A549 (cell line): Measurements from ENCODE around the gene AP3B1. TPM values are rescaled to one million over a fixed set of nuclear protein-coding genes. Genes with fewer than 3 reads are reported as not detected.

Source experiments
- ATAC-seq, 2 experiments: fragments of 200-7000 bp in 1 of 2; fragments of >200 bp in 1 of 2; cut with Nextera tagmentation in 1 of 2; cut with Tn5 transposase in 1 of 2; 3 replicates each; pipeline versions ENCODE4 v1.8.0 to v1.9.1; 2018 to 2020; ENCODE audit warnings: mild to moderate bottlenecking in 1 of 2, moderate library complexity in 1 of 2
- CTCF ChIA-PET: fragments of 300-600 bp; sonication (Branson Sonifier 250); formaldehyde crosslinking; extraction: SDS; loops from one replicate; lab custom pipeline; 2021; ENCODE audit warnings: antibody characterized with exemption, inconsistent platforms; lab: Yijun Ruan, JAX
- POLR2A ChIA-PET: fragments of 350-600 bp; formaldehyde crosslinking; extraction: SDS; loops from one replicate; lab custom pipeline; 2021; ENCODE audit warnings: antibody characterized with exemption, inconsistent platforms; lab: Yijun Ruan, JAX
- DNase-seq, 2 experiments: peaks; one replicate each; pipeline versions ENCODE4 v3.0.0 to v3.0.0-alpha.2; 2011 to 2016; ENCODE audit warnings: low read depth in 1 of 2, low spot score in 1 of 2
- FAIRE-seq: peaks from 2 replicates; lab custom pipeline; 2011; peaks lifted over from hg19 to GRCh38; lab: Jason Lieb, UNC
- H3K27ac ChIP-seq, 2 experiments: fragments of >200 bp; sonication (Bioruptor Twin); formaldehyde crosslinking; 3 replicates each; pipeline ENCODE4 v1.5.1; 2016 to 2017
- H3K4me1 ChIP-seq: fragments of >200 bp; sonication (Bioruptor Twin); formaldehyde crosslinking; 3 replicates; pipeline ENCODE4 v1.6.1; 2016
- H3K4me2 ChIP-seq: fragments of >200 bp; sonication (Bioruptor Twin); formaldehyde crosslinking; 3 replicates; pipeline ENCODE4 v1.6.1; 2016
- H3K4me3 ChIP-seq: fragments of >200 bp; sonication (Bioruptor Twin); formaldehyde crosslinking; 3 replicates; pipeline ENCODE4 v1.5.1; 2016
- H3K9me3 ChIP-seq: fragments of >200 bp; sonication (Bioruptor Twin); formaldehyde crosslinking; 3 replicates; pipeline ENCODE4 v1.6.1; 2016
- BHLHE40 ChIP-seq: IDR thresholded peaks from 2 replicates; pipeline ENCODE4 v1.6.1; 2012; ENCODE audit warnings: low read depth, low read length, inconsistent platforms
- CBX8 ChIP-seq: fragments of 200-600 bp; sonication (generic); IDR thresholded peaks from 2 replicates; pipeline ENCODE4 v1.6.1; 2016
- CEBPB ChIP-seq, 2 experiments: fragments of >200 bp in 1 of 2; sonication (Bioruptor Twin) in 1 of 2; formaldehyde crosslinking in 1 of 2; IDR thresholded peaks; 2 replicates each; pipeline ENCODE4 v1.6.1; 2012 to 2016
- EHMT2 ChIP-seq: fragments of 200-600 bp; sonication (generic); IDR thresholded peaks from 2 replicates; pipeline ENCODE4 v1.6.1; 2016; ENCODE audit warnings: antibody characterized with exemption, low read depth, mild to moderate bottlenecking, moderate library complexity
- EP300 ChIP-seq, 2 experiments: fragments of >200 bp; sonication (Bioruptor Twin); formaldehyde crosslinking; IDR thresholded peaks; 2 replicates in 1 of 2; 3 replicates in 1 of 2; pipeline ENCODE4 v1.6.1; 2016 to 2017
- FOSB ChIP-seq: fragments of 250-450 bp; sonication (Bioruptor Pico); IDR thresholded peaks from 2 replicates; pipeline ENCODE4 v1.5.0; 2020; ENCODE audit warnings: mild to moderate bottlenecking, moderate library complexity
- FOSL2 ChIP-seq, 2 experiments: fragments of 450-650 bp in 1 of 2; fragments of >200 bp in 1 of 2; sonication (Bioruptor Twin) in 1 of 2; formaldehyde crosslinking; IDR thresholded peaks; 2 replicates each; pipeline versions ENCODE4 v1.5.0 to v1.6.1; 2016 to 2020; ENCODE audit warnings: mild to moderate bottlenecking in 1 of 2, moderate library complexity in 1 of 2
- FOXS1 ChIP-seq: fragments of 250-450 bp; sonication (Bioruptor Pico); IDR thresholded peaks from 2 replicates; pipeline ENCODE4 v1.5.0; 2020; ENCODE audit warnings: mild to moderate bottlenecking, moderate library complexity
- GATA3 ChIP-seq: IDR thresholded peaks from 2 replicates; pipeline ENCODE4 v1.6.1; 2012; ENCODE audit warnings: borderline replicate concordance
- HOXA7 ChIP-seq: fragments of 250-450 bp; sonication (Bioruptor Pico); IDR thresholded peaks from 2 replicates; pipeline ENCODE4 v1.5.0; 2020; ENCODE audit warnings: mild to moderate bottlenecking, moderate library complexity
- HOXB13 ChIP-seq: fragments of 250-450 bp; sonication (Bioruptor Pico); IDR thresholded peaks from 2 replicates; pipeline ENCODE4 v1.5.0; 2020; ENCODE audit warnings: low read depth, mild to moderate bottlenecking, moderate library complexity
- HOXB5 ChIP-seq: fragments of 250-450 bp; sonication (Bioruptor Pico); IDR thresholded peaks from 2 replicates; pipeline ENCODE4 v1.5.0; 2020; ENCODE audit warnings: mild to moderate bottlenecking, moderate library complexity
- JUN ChIP-seq, 2 experiments: fragments of >200 bp; sonication (Bioruptor Twin); formaldehyde crosslinking; IDR thresholded peaks; 2 replicates in 1 of 2; 3 replicates in 1 of 2; pipeline ENCODE4 v1.6.1; 2016 to 2017
- KDM5A ChIP-seq: fragments of 200-600 bp; sonication (generic); IDR thresholded peaks from 2 replicates; pipeline ENCODE4 v1.6.1; 2016; ENCODE audit warnings: antibody characterized with exemption, mild to moderate bottlenecking
- MYC ChIP-seq: IDR thresholded peaks from 2 replicates; pipeline ENCODE4 v1.6.1; 2012; ENCODE audit warnings: mild to moderate bottlenecking, inconsistent platforms, low read length, improper control_type of control experiment, borderline replicate concordance
- NFE2L2 ChIP-seq: fragments of 150-350 bp; conservative IDR thresholded peaks from 2 replicates; pipeline ENCODE4 v1.6.1; 2014; ENCODE audit warnings: low read length
- NR3C1 ChIP-seq: fragments of >200 bp; sonication (Bioruptor Twin); formaldehyde crosslinking; IDR thresholded peaks from 3 replicates; pipeline ENCODE4 v1.6.1; 2017
- PHF8 ChIP-seq: fragments of 200-600 bp; sonication (generic); IDR thresholded peaks from 2 replicates; pipeline ENCODE4 v1.6.1; 2016; ENCODE audit warnings: low read depth, mild to moderate bottlenecking, antibody characterized with exemption, moderate library complexity, borderline replicate concordance
- RAD21 ChIP-seq, 2 experiments: fragments of >200 bp in 1 of 2; sonication (Bioruptor Twin) in 1 of 2; formaldehyde crosslinking in 1 of 2; IDR thresholded peaks in 1 of 2; conservative IDR thresholded peaks in 1 of 2; 2 replicates in 1 of 2; 3 replicates in 1 of 2; pipeline ENCODE4 v1.6.1; 2012 to 2018; ENCODE audit warnings: inconsistent platforms in 1 of 2
- RARB ChIP-seq: fragments of 250-450 bp; sonication (Bioruptor Pico); IDR thresholded peaks from 2 replicates; pipeline ENCODE4 v1.8.0; 2021; ENCODE audit warnings: mild to moderate bottlenecking, moderate library complexity
- RNF2 ChIP-seq: fragments of 200-600 bp; sonication (generic); IDR thresholded peaks from 2 replicates; pipeline ENCODE4 v1.6.1; 2016; ENCODE audit warnings: low read depth, mild to moderate bottlenecking, antibody characterized with exemption, moderate library complexity, borderline replicate concordance
- SREBF2 ChIP-seq: fragments of 450-650 bp; IDR thresholded peaks from 2 replicates; pipeline ENCODE4 v1.6.1; 2014; ENCODE audit warnings: mild to moderate bottlenecking, moderate library complexity
- TP53 ChIP-seq: fragments of 250-450 bp; sonication (Bioruptor Pico); IDR thresholded peaks from 2 replicates; pipeline ENCODE4 v1.5.0; 2021; ENCODE audit warnings: mild to moderate bottlenecking, moderate library complexity
- ZC3H11A ChIP-seq: fragments of 450-650 bp; IDR thresholded peaks from 2 replicates; pipeline ENCODE4 v1.6.1; 2014; ENCODE audit warnings: antibody characterized with exemption, mild to moderate bottlenecking
- WGBS: methylation state at CpG from one replicate; pipeline ENCODE4 v1.1.6; 2017; ENCODE audit errors: missing lambda C conversion rate; 5-methylcytosine and 5-hydroxymethylcytosine counted together
- polyA plus RNA-seq, 4 experiments: library from polyadenylated mRNA; depleted of rRNA in 3 of 4; stranded (reverse); fragments of >200 nt; fragmentation: RNase III in 1 of 4; extraction: RNeasy Plus Mini Kit Qiagen cat#74134 plus additional on column Dnase treatment in 1 of 4; gene quantifications; 2 replicates in 3 of 4; 3 replicates in 1 of 4; pipeline ENCODE4 v1.2.3, GENCODE V29; 2011 to 2017
- TF ChIP-seq, protein P1 (sequence below): fragments of 150-350 bp; IDR thresholded peaks from 2 replicates; pipeline ENCODE4 v1.6.1; 2014; ENCODE audit warnings: low read depth, mild to moderate bottlenecking, low read length
- TF ChIP-seq, protein P2 (sequence below): IDR thresholded peaks from 2 replicates; pipeline ENCODE4 v1.6.1; 2012
- TF ChIP-seq, protein P3 (sequence below): fragments of >200 bp; sonication (Bioruptor Twin); formaldehyde crosslinking; IDR thresholded peaks from 3 replicates; pipeline ENCODE4 v1.6.1; 2016
- TF ChIP-seq, protein P4 (sequence below): IDR thresholded peaks from 2 replicates; pipeline ENCODE4 v1.6.1; 2012
- TF ChIP-seq, protein P5 (sequence below): fragments of >200 bp; sonication (Bioruptor Twin); formaldehyde crosslinking; IDR thresholded peaks from 2 replicates; pipeline ENCODE4 v1.6.1; 2016

AP3B1 gene
- polyA plus RNA-seq, 2 of the 4 experiments (the other 2 are of a cell fraction) = 52.4 to 70.5 TPM

DNA sequence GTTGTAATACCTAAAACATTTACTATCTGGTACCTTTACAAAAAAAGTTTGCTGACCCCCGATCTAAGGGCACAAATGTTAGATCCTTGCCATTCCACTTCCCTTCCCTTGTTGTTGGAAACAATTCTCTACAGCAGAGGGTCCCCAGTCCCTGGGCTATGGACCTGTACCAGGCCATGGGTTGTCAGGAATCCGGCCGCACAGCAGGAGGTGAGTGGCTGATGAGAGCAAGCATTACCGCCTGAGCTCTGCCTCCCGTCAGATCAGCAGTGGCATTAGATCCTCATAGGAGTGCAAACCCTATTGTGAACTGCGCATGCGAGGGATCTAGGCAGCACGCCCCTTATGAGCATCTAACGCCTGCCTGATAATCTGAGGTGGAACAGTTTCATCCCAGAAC, 248.5 kb downstream of the AP3B1 start:
- H3K4me1 ChIP-seq = peaks cover 4% of the 10 kb centered on the region; the same call in 2 of the 3 replicates
- no peak overlapping the region for H3K4me3 ChIP-seq
- WGBS = 89% methylated on average over 9 of the region's 9 CpGs
- no peak overlapping the region for H3K4me2 ChIP-seq
- POLR2A ChIA-PET = no interaction called here
- no peaks in the 10 kb centered on the region for H3K9me3 ChIP-seq
- CTCF ChIA-PET = no interaction called here
- FAIRE-seq = no peak
- H3K27ac ChIP-seq = no peak overlapping the region
- no peak for ATAC-seq
- TF ChIP-seq RNF2 = no peak
- no peak for TF ChIP-seq ZC3H11A
- no peak for TF ChIP-seq PHF8
- TF ChIP-seq, protein P1, sequence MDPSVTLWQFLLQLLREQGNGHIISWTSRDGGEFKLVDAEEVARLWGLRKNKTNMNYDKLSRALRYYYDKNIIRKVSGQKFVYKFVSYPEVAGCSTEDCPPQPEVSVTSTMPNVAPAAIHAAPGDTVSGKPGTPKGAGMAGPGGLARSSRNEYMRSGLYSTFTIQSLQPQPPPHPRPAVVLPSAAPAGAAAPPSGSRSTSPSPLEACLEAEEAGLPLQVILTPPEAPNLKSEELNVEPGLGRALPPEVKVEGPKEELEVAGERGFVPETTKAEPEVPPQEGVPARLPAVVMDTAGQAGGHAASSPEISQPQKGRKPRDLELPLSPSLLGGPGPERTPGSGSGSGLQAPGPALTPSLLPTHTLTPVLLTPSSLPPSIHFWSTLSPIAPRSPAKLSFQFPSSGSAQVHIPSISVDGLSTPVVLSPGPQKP = no peak
- no peak for TF ChIP-seq RAD21 (conservative IDR thresholded peaks at IDR 0.05 in 1 of 2, IDR thresholded peaks at IDR 0.05 in 1 of 2)
- TF ChIP-seq NFE2L2 = no peak
- TF ChIP-seq HOXB13 (CRISPR knock-in tag) = no peak
- TF ChIP-seq HOXB5 (CRISPR knock-in tag) = no peak
- no peak for TF ChIP-seq EP300 (IDR thresholded peaks at IDR 0.05)
- TF ChIP-seq GATA3 = no peak
- TF ChIP-seq, protein P2, sequence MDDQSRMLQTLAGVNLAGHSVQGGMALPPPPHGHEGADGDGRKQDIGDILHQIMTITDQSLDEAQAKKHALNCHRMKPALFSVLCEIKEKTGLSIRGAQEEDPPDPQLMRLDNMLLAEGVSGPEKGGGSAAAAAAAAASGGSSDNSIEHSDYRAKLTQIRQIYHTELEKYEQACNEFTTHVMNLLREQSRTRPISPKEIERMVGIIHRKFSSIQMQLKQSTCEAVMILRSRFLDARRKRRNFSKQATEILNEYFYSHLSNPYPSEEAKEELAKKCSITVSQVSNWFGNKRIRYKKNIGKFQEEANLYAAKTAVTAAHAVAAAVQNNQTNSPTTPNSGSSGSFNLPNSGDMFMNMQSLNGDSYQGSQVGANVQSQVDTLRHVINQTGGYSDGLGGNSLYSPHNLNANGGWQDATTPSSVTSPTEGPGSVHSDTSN = no peak
- TF ChIP-seq SREBF2 = no peak
- no peak for TF ChIP-seq HOXA7 (CRISPR knock-in tag)
- no peak for DNase-seq

DNA sequence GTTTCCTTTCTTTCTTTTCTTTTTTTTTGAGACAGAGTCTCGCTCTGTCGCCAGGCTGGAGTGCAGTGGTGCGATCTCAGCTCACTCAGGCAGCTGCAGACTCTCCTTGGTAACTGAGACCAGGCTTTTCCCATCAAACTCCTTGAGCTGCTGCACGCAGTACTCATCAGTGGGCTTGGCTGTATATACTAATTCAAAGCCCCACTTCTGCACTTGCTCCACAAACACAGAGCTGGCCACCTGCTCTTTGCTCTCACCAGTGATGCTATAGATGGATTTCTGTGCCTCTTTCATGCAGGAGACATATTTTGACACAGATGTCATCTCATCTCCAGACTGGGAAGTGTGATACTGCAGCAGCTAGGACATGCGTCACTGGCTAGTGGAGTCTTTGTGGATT, 252.7 kb downstream of the AP3B1 start:
- POLR2A ChIA-PET = no interaction called here
- TF ChIP-seq FOSL2 (IDR thresholded peaks at IDR 0.05) = no peak
- no peak for TF ChIP-seq FOSL2 (CRISPR knock-in tag; IDR thresholded peaks at IDR 0.05)
- TF ChIP-seq, protein P3, sequence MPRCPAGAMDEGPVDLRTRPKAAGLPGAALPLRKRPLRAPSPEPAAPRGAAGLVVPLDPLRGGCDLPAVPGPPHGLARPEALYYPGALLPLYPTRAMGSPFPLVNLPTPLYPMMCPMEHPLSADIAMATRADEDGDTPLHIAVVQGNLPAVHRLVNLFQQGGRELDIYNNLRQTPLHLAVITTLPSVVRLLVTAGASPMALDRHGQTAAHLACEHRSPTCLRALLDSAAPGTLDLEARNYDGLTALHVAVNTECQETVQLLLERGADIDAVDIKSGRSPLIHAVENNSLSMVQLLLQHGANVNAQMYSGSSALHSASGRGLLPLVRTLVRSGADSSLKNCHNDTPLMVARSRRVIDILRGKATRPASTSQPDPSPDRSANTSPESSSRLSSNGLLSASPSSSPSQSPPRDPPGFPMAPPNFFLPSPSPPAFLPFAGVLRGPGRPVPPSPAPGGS = no peak
- TF ChIP-seq TP53 (CRISPR knock-in tag) = no peak
- TF ChIP-seq NR3C1 = no peak
- no peak for TF ChIP-seq CEBPB (IDR thresholded peaks at IDR 0.05)
- TF ChIP-seq MYC = no peak
- no peak for TF ChIP-seq BHLHE40
- no peak for TF ChIP-seq FOXS1 (CRISPR knock-in tag)
- no peak for TF ChIP-seq CBX8
- TF ChIP-seq SREBF2 = no peak
- no peak for TF ChIP-seq EHMT2
- no peak for FAIRE-seq
- H3K9me3 ChIP-seq = no peaks in the 10 kb centered on the region
- 98% methylated on average over 5 of the region's 5 CpGs for WGBS
- no peak overlapping the region for H3K4me3 ChIP-seq
- no peak overlapping the region for H3K27ac ChIP-seq
- H3K4me2 ChIP-seq = no peak overlapping the region
- no peak for ATAC-seq
- CTCF ChIA-PET = interaction anchor here (1.0 to 1.2 kb wide), 3 partner anchors 15 to 481 kb away, joined by 3 read pairs; no protein-coding TSS in a partner anchor
- H3K4me1 ChIP-seq = no peaks in the 10 kb centered on the region
- DNase-seq = no peak

DNA sequence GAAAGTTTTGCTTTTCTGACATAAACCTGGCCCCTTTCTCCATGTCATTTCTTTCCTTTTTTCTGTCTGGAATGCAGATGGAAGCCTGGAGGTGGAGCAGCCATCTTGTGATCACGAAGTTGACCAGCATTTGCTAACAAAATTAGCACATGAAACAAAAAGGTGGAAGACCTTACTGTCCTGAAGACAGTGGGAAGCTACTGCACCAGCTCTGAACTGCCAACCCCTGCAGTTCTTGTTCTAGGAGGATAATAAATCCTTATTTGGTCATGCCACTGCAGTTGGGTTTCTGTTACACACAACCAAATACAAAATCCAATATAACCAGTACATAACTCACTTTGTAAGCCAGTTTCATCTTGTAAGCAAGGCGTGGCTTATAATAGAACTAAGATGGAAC, 269.0 kb downstream of the AP3B1 start:
- no peak for DNase-seq
- no peak overlapping the region for H3K27ac ChIP-seq
- H3K4me3 ChIP-seq = no peak overlapping the region
- 96% methylated on average over 2 of the region's 2 CpGs for WGBS
- CTCF ChIA-PET = no interaction called here
- no peak for FAIRE-seq
- H3K9me3 ChIP-seq = no peaks in the 10 kb centered on the region
- ATAC-seq = no peak
- POLR2A ChIA-PET = no interaction called here
- no peak overlapping the region for H3K4me2 ChIP-seq
- H3K4me1 ChIP-seq = no peaks in the 10 kb centered on the region
- TF ChIP-seq FOSB = no peak
- TF ChIP-seq, protein P4, sequence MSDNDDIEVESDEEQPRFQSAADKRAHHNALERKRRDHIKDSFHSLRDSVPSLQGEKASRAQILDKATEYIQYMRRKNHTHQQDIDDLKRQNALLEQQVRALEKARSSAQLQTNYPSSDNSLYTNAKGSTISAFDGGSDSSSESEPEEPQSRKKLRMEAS = no peak
- TF ChIP-seq, protein P3 = no peak
- TF ChIP-seq, protein P5, sequence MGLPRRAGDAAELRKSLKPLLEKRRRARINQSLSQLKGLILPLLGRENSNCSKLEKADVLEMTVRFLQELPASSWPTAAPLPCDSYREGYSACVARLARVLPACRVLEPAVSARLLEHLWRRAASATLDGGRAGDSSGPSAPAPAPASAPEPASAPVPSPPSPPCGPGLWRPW = no peak
- no peak for TF ChIP-seq RARB (CRISPR knock-in tag)
- no peak for TF ChIP-seq JUN (IDR thresholded peaks at IDR 0.05)
- no peak for TF ChIP-seq MYC
- TF ChIP-seq KDM5A = no peak
- TF ChIP-seq, protein P1 = no peak
